Colonic mucosa (tissue), 4 donors: ENCODE data around the gene CHST10. TPM values are rescaled to one million over a fixed set of nuclear protein-coding genes. Genes with fewer than 3 reads are reported as not detected.

ENCODE experiments used
- DNase-seq: peaks from one replicate; pipeline ENCODE4 v3.0.0-alpha.2; 2020
- H3K27ac ChIP-seq: fragments of 200-600 bp; one replicate; pipeline ENCODE4 v1.8.0; 2021
- H3K27me3 ChIP-seq: fragments of 200-600 bp; one replicate; pipeline ENCODE4 v1.8.0; 2021
- H3K36me3 ChIP-seq: fragments of 200-600 bp; one replicate; pipeline ENCODE4 v1.8.0; 2021
- H3K4me1 ChIP-seq: fragments of 200-600 bp; one replicate; pipeline ENCODE4 v1.8.0; 2021; ENCODE audit warnings: mild to moderate bottlenecking
- H3K4me3 ChIP-seq: fragments of 200-600 bp; one replicate; pipeline ENCODE4 v1.8.0; 2021
- H3K9ac ChIP-seq, 2 donors: one replicate each; pipeline ENCODE4 v1.7.0; 2013; ENCODE audit warnings: control low read depth in 2 of 2, low read depth in 2 of 2, low read length in 2 of 2
- H3K9me3 ChIP-seq: fragments of 200-600 bp; one replicate; pipeline ENCODE4 v1.8.0; 2021
- CTCF ChIP-seq: fragments of 200-600 bp; IDR thresholded peaks from one replicate; pipeline ENCODE4 v1.8.0; 2022; ENCODE audit warnings: antibody characterized with exemption, mild to moderate bottlenecking
- intact Hi-C: fragments of 100-400 bp; cut with DNase I; formaldehyde crosslinking; loops from one replicate; pipeline ENCODE4 v1.14.1; 2022
- total RNA-seq, 2 donors: library from RNA; stranded (reverse); fragmentation: NEBNext Ultra II Directional in 1 of 2; extraction: Animal tissue kit (Norgen Biotek cat#: 25700) in 1 of 2; gene quantifications; one replicate each; pipeline ENCODE4 v1.2.1, GENCODE V29; 2021
- donor health status: healthy.
- donor health status: DM: no; HTN: no; CAD: no.
- donor health status: DM: no; HTN: no; CAD: no.

CHST10 gene
- total RNA-seq, 2 donors from 2014 or later = 0.44 to 1.6 TPM

GRCh38 chr2:100426384-100426720 lies 8.9 kb upstream of the CHST10 start:
- no peak for TF ChIP-seq CTCF
- no peak overlapping the region for H3K4me3 ChIP-seq
- H3K9ac ChIP-seq = no peak overlapping the region
- no peak overlapping the region for H3K27ac ChIP-seq
- H3K4me1 ChIP-seq = no peaks in the 10 kb centered on the region
- no peak for DNase-seq
- intact Hi-C loops = no loop called here
- no peaks in the 10 kb centered on the region for H3K27me3 ChIP-seq
- no peaks in the 10 kb centered on the region for H3K36me3 ChIP-seq
- no peaks in the 10 kb centered on the region for H3K9me3 ChIP-seq

GRCh38 chr2:100425573-100426383 lies 8.3 kb upstream of the CHST10 start:
- intact Hi-C loops = no loop called here
- Histone ChIP-seq H3K9me3 (no peaks in the 10 kb centered on the region), H3K4me3 (no peak overlapping the region), H3K4me1 (no peaks in the 10 kb centered on the region), H3K27ac (no peak overlapping the region), H3K27me3 (no peaks in the 10 kb centered on the region), H3K36me3 (no peaks in the 10 kb centered on the region), H3K9ac (no peak overlapping the region)
- no peak for DNase-seq
- TF ChIP-seq CTCF = no peak

GRCh38 chr2:100425107-100425506 lies 7.6 kb upstream of the CHST10 start:
- no peaks in the 10 kb centered on the region for H3K27me3 ChIP-seq
- no peaks in the 10 kb centered on the region for H3K36me3 ChIP-seq
- no peaks in the 10 kb centered on the region for H3K4me1 ChIP-seq
- TF ChIP-seq CTCF = no peak
- H3K9me3 ChIP-seq = no peaks in the 10 kb centered on the region
- DNase-seq = no peak
- no peak overlapping the region for H3K4me3 ChIP-seq
- H3K27ac ChIP-seq = no peak overlapping the region
- intact Hi-C loops = no loop called here
- no peak overlapping the region for H3K9ac ChIP-seq

GRCh38 chr2:100424277-100424875 lies 6.9 kb upstream of the CHST10 start:
- H3K27me3 ChIP-seq = no peaks in the 10 kb centered on the region

GRCh38 chr2:100423631-100424030 lies 6.2 kb upstream of the CHST10 start:
- H3K9me3 ChIP-seq = no peaks in the 10 kb centered on the region
- H3K4me1 ChIP-seq = no peaks in the 10 kb centered on the region
- no peaks in the 10 kb centered on the region for H3K27me3 ChIP-seq
- no peak for TF ChIP-seq CTCF
- H3K9ac ChIP-seq = no peak overlapping the region
- intact Hi-C loops = no loop called here
- no peak overlapping the region for H3K27ac ChIP-seq
- H3K36me3 ChIP-seq = no peaks in the 10 kb centered on the region
- no peak for DNase-seq
- H3K4me3 ChIP-seq = no peak overlapping the region

More at GRCh38 chr2:100424277-100424875, 6.9 kb upstream of the CHST10 start:
- Histone ChIP-seq H3K4me1 (no peaks in the 10 kb centered on the region), H3K9ac (no peak overlapping the region), H3K27ac (no peak overlapping the region), H3K36me3 (no peaks in the 10 kb centered on the region), H3K4me3 (no peak overlapping the region), H3K9me3 (no peaks in the 10 kb centered on the region)
- DNase-seq = no peak
- intact Hi-C loops = no loop called here
- TF ChIP-seq CTCF = no peak
